A673 (cell line): ENCODE data around the gene KIFC3. TPM values are rescaled to one million over a fixed set of nuclear protein-coding genes. Genes with fewer than 3 reads are reported as not detected.

Experiments
- BruUV-seq: library from RNA; stranded (reverse); fragments of 400-500 nt; replicated peaks from 2 replicates; lab custom pipeline; 2021; lab: Mats Ljungman, UMichigan
- CTCF ChIA-PET: fragments of 300-600 bp; sonication (Branson Sonifier 250); formaldehyde crosslinking; loops from one replicate; lab custom pipeline; 2022; ENCODE audit warnings: antibody characterized with exemption; lab: Charles Lee
- POLR2A ChIA-PET: fragments of 300-600 bp; sonication (Branson Sonifier 250); formaldehyde crosslinking; loops from one replicate; lab custom pipeline; 2022; ENCODE audit warnings: antibody characterized with exemption; ENCODE audit not compliant: low non-redundant PET; lab: Charles Lee
- DNase-seq: peaks from one replicate; pipeline ENCODE4 v3.0.0-alpha.2; 2015; ENCODE audit warnings: low spot score
- H3K27ac ChIP-seq: fragments of 200-600 bp; sonication (generic); 2 replicates; pipeline ENCODE4 v1.5.1; 2016; ENCODE audit warnings: mixed run types, low read depth, mild to moderate bottlenecking, mixed read lengths, antibody characterized with exemption, low read length; ENCODE audit not compliant: poor library complexity, severe bottlenecking
- H3K27me3 ChIP-seq: fragments of 200-600 bp; sonication (generic); replicated peaks from 2 replicates; pipeline ENCODE4 v1.6.1; 2017; ENCODE audit warnings: mixed run types, low read depth, mild to moderate bottlenecking, mixed read lengths, antibody characterized with exemption, low read length; ENCODE audit not compliant: insufficient read depth, poor library complexity
- H3K36me3 ChIP-seq: fragments of 200-600 bp; sonication (generic); 2 replicates; pipeline ENCODE4 v1.6.1; 2016; ENCODE audit warnings: mixed run types, mild to moderate bottlenecking, mixed read lengths, antibody characterized with exemption, low read length; ENCODE audit not compliant: insufficient read depth, poor library complexity, severe bottlenecking
- H3K4me1 ChIP-seq: fragments of 200-600 bp; sonication (generic); 2 replicates; pipeline ENCODE4 v1.6.1; 2017; ENCODE audit warnings: mixed run types, mild to moderate bottlenecking, mixed read lengths, antibody characterized with exemption, low read length; ENCODE audit not compliant: insufficient read depth, poor library complexity, severe bottlenecking
- H3K4me3 ChIP-seq: fragments of 200-600 bp; sonication (generic); 2 replicates; pipeline ENCODE4 v1.5.1; 2016; ENCODE audit warnings: low read depth, mixed run types, mild to moderate bottlenecking, mixed read lengths, low read length; ENCODE audit not compliant: poor library complexity, severe bottlenecking
- H3K9me3 ChIP-seq: fragments of 200-600 bp; sonication (generic); 2 replicates; pipeline ENCODE4 v1.6.1; 2016; ENCODE audit warnings: mixed run types, low read depth, mild to moderate bottlenecking, mixed read lengths, antibody characterized with exemption, low read length; ENCODE audit not compliant: poor library complexity, severe bottlenecking
- CTCF ChIP-seq: fragments of 300-800, 200-600 bp; sonication (generic); conservative IDR thresholded peaks from 2 replicates; pipeline ENCODE4 v1.5.1; 2017; ENCODE audit warnings: low read depth, mild to moderate bottlenecking, antibody characterized with exemption, low read length, moderate library complexity, mixed read lengths
- EZH2 ChIP-seq: fragments of 200-600 bp; sonication (generic); IDR thresholded peaks from 2 replicates; pipeline ENCODE4 v1.6.1; 2017; ENCODE audit warnings: borderline replicate concordance, low read depth, mild to moderate bottlenecking, mixed read lengths, antibody characterized with exemption, low read length; ENCODE audit not compliant: poor library complexity, severe bottlenecking
- intact Hi-C: fragments of 100-400 bp; cut with micrococcal nuclease; formaldehyde crosslinking; loops from one replicate; pipeline ENCODE4 v1.10.0; 2022; ENCODE audit not compliant: unreplicated experiment
- total RNA-seq: library from RNA; stranded (reverse); gene quantifications from 2 replicates; pipeline ENCODE4 v1.2.3, GENCODE V29; 2021

KIFC3 gene
- total RNA-seq, 1 experiment from 2014 or later = 198 TPM

GRCh38 chr16:57729182-57729484 is 73.2 kb downstream of the KIFC3 start:
- DNase-seq = no peak
- H3K27ac ChIP-seq = no peak overlapping the region
- ChIA-PET CTCF (no interaction called here), POLR2A (no interaction called here)
- no peak for TF ChIP-seq EZH2
- TF ChIP-seq CTCF = no peak
- H3K36me3 ChIP-seq = no peaks in the 10 kb centered on the region
- no peak overlapping the region for H3K4me3 ChIP-seq
- intact Hi-C loops = no loop called here
- no peaks in the 10 kb centered on the region for H3K4me1 ChIP-seq
- peaks cover 9% of the 10 kb centered on the region for H3K9me3 ChIP-seq
- no peaks in the 10 kb centered on the region for H3K27me3 ChIP-seq
- no TSS peak for BruUV-seq

GRCh38 chr16:57728336-57729181 is 73.7 kb downstream of the KIFC3 start:
- Histone ChIP-seq H3K27ac (no peak overlapping the region), H3K9me3 (peaks cover 8% of the 10 kb centered on the region), H3K36me3 (no peaks in the 10 kb centered on the region), H3K4me3 (no peak overlapping the region), H3K27me3 (no peaks in the 10 kb centered on the region), H3K4me1 (no peaks in the 10 kb centered on the region)
- TF ChIP-seq EZH2 (no peak), CTCF (no peak)
- no TSS peak for BruUV-seq
- POLR2A ChIA-PET = no interaction called here
- intact Hi-C loops = no loop called here
- no peak for DNase-seq
- CTCF ChIA-PET = no interaction called here

GRCh38 chr16:57727610-57728009 is 74.7 kb downstream of the KIFC3 start:
- TF ChIP-seq EZH2 = no peak
- no peak for TF ChIP-seq CTCF
- H3K4me1 ChIP-seq = no peaks in the 10 kb centered on the region
- ChIA-PET POLR2A (no interaction called here), CTCF (no interaction called here)
- BruUV-seq = no TSS peak
- H3K36me3 ChIP-seq = no peaks in the 10 kb centered on the region
- H3K27ac ChIP-seq = no peak overlapping the region
- H3K4me3 ChIP-seq = no peak overlapping the region
- H3K27me3 ChIP-seq = no peaks in the 10 kb centered on the region
- DNase-seq = no peak
- intact Hi-C loops = no loop called here
- H3K9me3 ChIP-seq = no peaks in the 10 kb centered on the region
